Right lobe of liver (tissue), 6 donors: ENCODE results near the gene SMIM41. TPM values are rescaled to one million over a fixed set of nuclear protein-coding genes. Genes with fewer than 3 reads are reported as not detected.

Source experiments
- ATAC-seq, 4 donors: fragments of 200-7000 bp; cut with Tn5 transposase; one replicate each; pipeline ENCODE4 v1.9.1; 2020; ENCODE audit warnings: mild to moderate bottlenecking in 4 of 4, moderate library complexity in 4 of 4
- DNase-seq, 3 donors: peaks; one replicate each; pipeline ENCODE4 v3.0.0-alpha.2; 2020
- H3K27ac ChIP-seq, 3 donors: fragments of 200-600 bp; one replicate each; pipeline ENCODE4 v1.8.0; 2022
- H3K27me3 ChIP-seq, 2 donors: fragments of 200-600 bp; one replicate each; pipeline ENCODE4 v1.8.0; 2022
- H3K36me3 ChIP-seq, 4 donors: fragments of 200-600 bp; sonication (generic) in 1 of 4; one replicate each; pipeline versions ENCODE4 v1.5.1 to v1.8.0; 2017 to 2022; ENCODE audit warnings: control low read depth in 1 of 4
- H3K4me1 ChIP-seq, 4 donors: fragments of 200-600 bp; sonication (generic) in 1 of 4; one replicate each; pipeline versions ENCODE4 v1.5.1 to v1.8.0; 2017 to 2022; ENCODE audit warnings: control low read depth in 1 of 4
- H3K4me3 ChIP-seq, 3 donors: fragments of 200-600 bp; one replicate each; pipeline ENCODE4 v1.8.0; 2022
- H3K9me3 ChIP-seq, 4 donors: fragments of 200-600 bp; sonication (generic) in 1 of 4; one replicate each; pipeline versions ENCODE4 v1.5.1 to v1.8.0; 2017 to 2022; ENCODE audit warnings: control low read depth in 1 of 4
- POLR2A ChIP-seq: fragments of 450-650 bp; IDR thresholded peaks from one replicate; pipeline ENCODE4 v1.6.1; 2017; ENCODE audit warnings: antibody characterized with exemption, mild to moderate bottlenecking
- WGBS: methylation state at CpG from one replicate; pipeline ENCODE4 v1.1.6; 2018; ENCODE audit warnings: low coverage, low lambda C conversion rate; ENCODE audit not compliant: insufficient coverage; ENCODE audit errors: missing lambda C conversion rate; 5-methylcytosine and 5-hydroxymethylcytosine counted together
- intact Hi-C, 2 donors: fragments of 100-400 bp; cut with DNase I; formaldehyde crosslinking; loops; one replicate each; pipeline versions ENCODE4 v1.11.2 to v1.14.1; 2022
- total RNA-seq, 6 experiments: library from RNA; depleted of rRNA in 2 of 6; stranded (reverse); fragments of >200 nt in 2 of 6; fragmentation: NEBNext Ultra II Directional in 3 of 6; extraction: Animal tissue kit (Norgen Biotek cat#: 25700) in 3 of 6; gene quantifications; one replicate each; pipeline versions ENCODE4 v1.1.0 to v1.2.4, GENCODE V29; 2016 to 2023
- TF ChIP-seq, protein P1 (sequence below), 4 donors: fragments of 200-600 bp in 3 of 4; fragments of 450-650 bp in 1 of 4; IDR thresholded peaks; one replicate each; pipeline versions ENCODE4 v1.5.1 to v1.8.0; 2016 to 2022; ENCODE audit warnings: antibody characterized with exemption in 4 of 4, mild to moderate bottlenecking in 2 of 4
- donor health status: DM: no; HTN: yes; CAD: no.
- donor health status: DM: no; HTN: no; CAD: no.
- donor health status: DM: no; HTN: no; CAD: no.
- donor health status: DM: no; HTN: yes; CAD: no.
- donor health status: DM: no; HTN: yes; CAD: no.

Gene SMIM41
- total RNA-seq, 6 experiments from 2014 or later, result not detected

DNA sequence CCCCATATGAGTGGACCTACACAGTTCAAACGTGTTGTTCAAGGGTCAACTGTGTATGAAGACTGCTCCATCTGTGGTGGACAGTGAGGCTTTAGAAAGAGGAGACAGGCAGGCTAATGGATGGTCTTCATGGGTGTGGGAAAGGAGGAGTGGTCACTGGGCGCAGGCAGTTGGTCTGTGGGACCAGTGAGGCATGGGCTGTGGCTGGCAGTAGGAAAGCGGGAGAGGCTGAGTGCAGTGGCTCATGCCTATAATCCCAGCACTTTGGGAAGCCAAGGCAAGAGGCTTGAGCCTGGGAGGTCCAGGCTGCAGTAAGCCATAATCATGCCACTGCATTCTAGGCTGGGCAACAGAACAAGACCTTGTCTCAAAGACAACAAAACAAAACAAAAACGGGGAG, 30.2 kb upstream of the SMIM41 start:
- no peaks in the 10 kb centered on the region for H3K9me3 ChIP-seq
- no peaks in the 10 kb centered on the region for H3K27me3 ChIP-seq
- peaks cover 0 to 14% (median 7%) of the 10 kb centered on the region in 4 donors for H3K4me1 ChIP-seq
- 73% methylated on average over 4 of the region's 4 CpGs for WGBS
- TF ChIP-seq POLR2A, result no peak
- TF ChIP-seq, protein P1, sequence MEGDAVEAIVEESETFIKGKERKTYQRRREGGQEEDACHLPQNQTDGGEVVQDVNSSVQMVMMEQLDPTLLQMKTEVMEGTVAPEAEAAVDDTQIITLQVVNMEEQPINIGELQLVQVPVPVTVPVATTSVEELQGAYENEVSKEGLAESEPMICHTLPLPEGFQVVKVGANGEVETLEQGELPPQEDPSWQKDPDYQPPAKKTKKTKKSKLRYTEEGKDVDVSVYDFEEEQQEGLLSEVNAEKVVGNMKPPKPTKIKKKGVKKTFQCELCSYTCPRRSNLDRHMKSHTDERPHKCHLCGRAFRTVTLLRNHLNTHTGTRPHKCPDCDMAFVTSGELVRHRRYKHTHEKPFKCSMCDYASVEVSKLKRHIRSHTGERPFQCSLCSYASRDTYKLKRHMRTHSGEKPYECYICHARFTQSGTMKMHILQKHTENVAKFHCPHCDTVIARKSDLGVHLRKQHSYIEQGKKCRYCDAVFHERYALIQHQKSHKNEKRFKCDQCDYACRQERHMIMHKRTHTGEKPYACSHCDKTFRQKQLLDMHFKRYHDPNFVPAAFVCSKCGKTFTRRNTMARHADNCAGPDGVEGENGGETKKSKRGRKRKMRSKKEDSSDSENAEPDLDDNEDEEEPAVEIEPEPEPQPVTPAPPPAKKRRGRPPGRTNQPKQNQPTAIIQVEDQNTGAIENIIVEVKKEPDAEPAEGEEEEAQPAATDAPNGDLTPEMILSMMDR (IDR thresholded peaks at IDR 0.05), result no peak
- no peak overlapping the region for H3K4me3 ChIP-seq
- DNase-seq, result no peak
- intact Hi-C loops, result no loop called here
- H3K27ac ChIP-seq, result no peak overlapping the region
- ATAC-seq, result no peak
- no peaks in the 10 kb centered on the region for H3K36me3 ChIP-seq

DNA sequence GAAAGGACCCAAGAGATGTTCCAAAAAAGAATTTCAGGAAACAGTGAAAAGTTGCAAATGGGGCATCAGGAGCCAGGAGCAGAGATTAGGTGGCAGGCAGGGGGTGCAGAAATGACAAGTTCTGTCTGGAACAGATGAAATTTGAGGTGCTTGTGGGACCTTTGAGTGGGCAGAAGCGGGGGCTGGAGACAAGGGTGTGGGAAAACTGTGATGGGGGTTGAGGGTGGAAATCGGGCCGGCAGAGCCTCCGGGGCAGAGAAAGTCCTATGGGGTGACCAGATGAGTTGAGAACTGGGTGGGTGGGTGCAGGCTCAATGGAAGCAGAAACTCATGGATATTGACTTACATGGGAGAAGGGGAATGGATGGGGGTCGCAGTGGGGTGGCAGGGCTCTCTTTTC, 29.8 kb upstream of the SMIM41 start:
- H3K27me3 ChIP-seq, result no peaks in the 10 kb centered on the region
- no peak overlapping the region for H3K27ac ChIP-seq
- no peaks in the 10 kb centered on the region for H3K36me3 ChIP-seq
- peaks cover 0 to 14% (median 7%) of the 10 kb centered on the region in 4 donors for H3K4me1 ChIP-seq
- TF ChIP-seq, protein P1 (IDR thresholded peaks at IDR 0.05), result no peak
- TF ChIP-seq POLR2A, result no peak
- intact Hi-C loops, result no loop called here
- H3K4me3 ChIP-seq, result no peak overlapping the region
- DNase-seq (no peak), ATAC-seq (no peak)
- no peaks in the 10 kb centered on the region for H3K9me3 ChIP-seq
- 64% methylated on average over 5 of the region's 5 CpGs for WGBS

DNA sequence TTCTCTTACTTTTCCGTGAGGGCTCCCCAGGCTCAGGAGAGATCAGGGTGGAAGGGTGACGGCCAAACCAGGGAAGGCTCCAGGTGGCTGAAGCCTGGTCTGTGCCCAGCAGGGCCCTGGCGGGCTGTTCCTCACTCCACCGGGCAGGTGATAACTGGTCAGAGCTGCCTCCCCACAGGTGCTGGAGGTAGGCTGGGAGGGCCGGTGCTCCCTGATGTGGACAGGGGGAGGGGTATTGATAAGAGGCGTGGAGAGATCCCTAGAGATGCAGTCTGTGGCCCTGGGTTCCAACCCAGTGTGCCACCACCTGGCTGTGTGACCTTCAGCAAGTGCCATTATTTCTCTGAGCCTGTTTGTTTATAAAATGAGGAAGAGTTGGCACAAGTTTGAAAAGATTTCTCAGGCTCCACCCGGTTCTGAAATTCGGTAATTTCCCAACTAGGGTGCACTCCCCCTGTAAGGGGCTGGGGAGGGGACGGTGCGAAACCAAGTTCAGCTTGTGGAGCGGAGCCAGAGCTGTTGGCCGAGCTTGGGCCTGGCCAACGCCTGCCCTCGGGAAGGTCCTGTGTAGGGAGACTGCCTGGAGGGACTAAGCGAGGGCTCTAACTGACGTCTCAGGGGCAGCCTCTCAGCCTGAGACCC, 29.3 kb upstream of the SMIM41 start:
- Histone ChIP-seq H3K9me3 (no peaks in the 10 kb centered on the region), H3K4me1 (peaks cover 0 to 14% (median 7%) of the 10 kb centered on the region in 4 donors), H3K27ac (peak overlapping the region; percentile 86 to 91 (median 89)), H3K36me3 (no peaks in the 10 kb centered on the region), H3K4me3 (peak overlapping the region; percentile 52), H3K27me3 (no peaks in the 10 kb centered on the region)
- no peak for TF ChIP-seq POLR2A
- TF ChIP-seq, protein P1 (IDR thresholded peaks at IDR 0.05), result no peak
- DNase-seq (no peak), ATAC-seq (peak in 3 of 4 donors; percentile 3 to 31 (median 14))
- intact Hi-C loops, result no loop called here
- WGBS, result 22% methylated on average over 9 of the region's 16 CpGs

DNA sequence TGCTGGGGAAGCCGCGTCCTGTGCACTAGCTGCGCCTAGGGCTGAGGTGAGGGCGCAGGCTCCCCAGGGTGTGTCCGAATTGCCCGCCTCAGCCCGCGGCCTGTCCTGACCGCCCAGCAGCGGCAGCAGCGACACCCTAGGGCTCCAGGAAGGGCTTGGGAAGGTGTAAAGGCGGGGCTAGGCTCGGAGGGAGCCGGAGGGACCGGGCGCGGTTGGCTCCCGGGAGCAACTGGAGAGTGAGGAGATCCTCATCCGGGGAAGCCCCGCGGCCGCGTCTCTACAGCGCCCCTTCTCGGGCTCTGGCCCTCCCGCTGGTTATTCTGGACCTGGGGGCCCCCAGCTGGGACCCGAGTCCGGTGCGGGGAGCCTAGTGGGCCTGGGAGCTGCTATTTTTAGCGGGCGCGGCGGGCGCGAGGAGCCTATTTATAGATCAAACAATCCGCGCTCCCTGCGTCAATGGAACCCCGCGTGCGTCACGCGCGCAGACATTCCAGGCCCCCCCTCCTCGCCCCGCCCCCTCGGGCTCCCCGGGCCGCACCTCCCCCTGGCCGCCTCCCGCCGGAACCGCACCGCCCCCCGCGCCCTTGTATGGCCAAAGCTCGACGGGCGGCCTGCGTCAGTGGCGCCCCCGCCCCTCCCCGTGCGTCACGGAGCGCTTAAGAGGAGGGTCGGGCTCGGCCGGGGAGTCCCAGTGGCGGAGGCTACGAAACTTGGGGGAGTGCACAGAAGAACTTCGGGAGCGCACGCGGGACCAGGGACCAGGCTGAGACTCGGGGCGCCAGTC, 28.6 kb upstream of the SMIM41 start, which contains the start of gene NR4A1:
Gene NR4A1, plus strand, starts transcription at position 685 of the 784 bp plus-strand sequence. CDS start 2,887 bp downstream, outside the sequence.
- Histone ChIP-seq H3K36me3 (no peaks in the 10 kb centered on the region), H3K4me3 (peak within 1 kb of the TSS; percentile 52), H3K4me1 (peaks cover 0 to 14% (median 7%) of the 10 kb centered on the region in 4 donors), H3K27ac (peak within 1 kb of the TSS; percentile 86 to 91 (median 89)), H3K9me3 (no peaks in the 10 kb centered on the region), H3K27me3 (no peaks in the 10 kb centered on the region)
- WGBS, result 1% methylated on average over 17 of the region's 77 CpGs
- intact Hi-C loops, result no loop called here
- peak; percentile 95 to 96 (median 96) for DNase-seq
- TF ChIP-seq, protein P1 (IDR thresholded peaks at IDR 0.05), result peak in 2 of 4 donors; percentile 8 to 13
- TF ChIP-seq POLR2A, result peak; percentile 89
- peak; percentile 78 to 88 (median 87) for ATAC-seq
